ENCODE results near the gene TMCO1. TPM values are rescaled to one million over a fixed set of nuclear protein-coding genes. Genes with fewer than 3 reads are reported as not detected.

TMCO1 gene
- total and polyA plus RNA-seq, 2 experiments from 2014 or later = 134 to 205 TPM

GRCh38 chr1:165680303-165680702 is 88.4 kb downstream of the TMCO1 start:
- no peak for TF ChIP-seq EZH2 (IDR thresholded peaks at IDR 0.05; ENCODE audit: borderline replicate concordance)
- TF ChIP-seq CTCF (IDR thresholded peaks at IDR 0.05; ENCODE audit: poor library complexity) = no peak
- no peak for TF ChIP-seq EZH2phosphoT487 (IDR thresholded peaks at IDR 0.05; ENCODE audit: low read depth, severe bottlenecking, unreplicated experiment)
- Histone ChIP-seq H3K9me2 (replicated peaks; ENCODE audit: insufficient read depth) (no peaks in the 10 kb centered on the region), H3K79me2 (peaks cover 10% of the 10 kb centered on the region), H4K20me1 (ENCODE audit: insufficient read depth, poor library complexity, severe bottlenecking) (no peaks in the 10 kb centered on the region), H3K36me3 (replicated peaks; ENCODE audit: insufficient read depth, low read depth) (no peaks in the 10 kb centered on the region), H3K4me2 (no peak overlapping the region), H3K27ac (no peak overlapping the region), H3K4me3 (no peak overlapping the region), H2AFZ (no peak overlapping the region), H3K4me1 (ENCODE audit: insufficient read depth) (no peaks in the 10 kb centered on the region), H3K9me3 (ENCODE audit: low read depth) (no peaks in the 10 kb centered on the region), H3K27me3 (no peaks in the 10 kb centered on the region)
- no peak for DNase-seq (ENCODE audit: low spot score)
- WGBS (ENCODE audit: low lambda C conversion rate, missing lambda C conversion rate) = 94% methylated on average over 2 of the region's 2 CpGs

DNA sequence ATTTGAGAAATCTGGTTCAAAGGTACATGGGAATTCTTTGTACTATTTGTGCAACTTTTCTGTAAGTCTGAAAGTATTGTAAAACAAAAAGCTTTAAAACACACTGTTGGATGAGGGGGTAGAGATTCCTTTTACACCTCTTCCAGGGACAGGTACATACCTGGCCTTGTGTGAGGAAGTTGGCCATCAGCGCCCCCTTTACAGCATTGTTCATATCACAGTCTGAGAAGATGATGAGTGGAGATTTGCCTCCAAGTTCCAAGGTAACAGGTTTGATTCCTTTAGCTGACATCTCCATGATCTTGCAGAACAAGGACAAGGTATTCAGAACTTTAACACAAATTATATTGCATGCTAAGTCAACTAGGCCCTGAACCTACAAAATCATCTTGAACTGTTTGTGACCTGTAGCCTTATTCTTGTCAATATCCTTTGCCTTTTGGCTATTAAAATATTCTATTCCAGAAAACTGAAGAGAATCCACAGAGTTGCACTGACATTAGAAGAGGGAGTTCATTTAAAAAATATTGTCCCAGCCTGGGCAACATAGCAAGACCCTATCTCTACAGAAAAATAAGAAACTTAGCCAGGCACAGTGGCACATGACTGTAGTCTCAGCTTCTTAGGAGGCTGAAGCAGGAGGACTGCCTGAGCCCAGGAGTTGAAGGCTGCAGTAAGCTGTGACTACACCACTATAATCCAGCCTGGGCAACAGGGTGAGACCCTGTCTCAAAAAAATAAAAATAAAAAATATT is 89.2 kb downstream of the TMCO1 start:
- H3K27me3 ChIP-seq = no peaks in the 10 kb centered on the region
- H3K36me3 ChIP-seq (replicated peaks; ENCODE audit: insufficient read depth, low read depth) = no peaks in the 10 kb centered on the region
- TF ChIP-seq CTCF (IDR thresholded peaks at IDR 0.05; ENCODE audit: poor library complexity) = no peak
- TF ChIP-seq EZH2phosphoT487 (IDR thresholded peaks at IDR 0.05; ENCODE audit: low read depth, severe bottlenecking, unreplicated experiment) = no peak
- no peak for TF ChIP-seq EZH2 (IDR thresholded peaks at IDR 0.05; ENCODE audit: borderline replicate concordance)
- H3K4me1 ChIP-seq (ENCODE audit: insufficient read depth) = no peaks in the 10 kb centered on the region
- no peaks in the 10 kb centered on the region for H4K20me1 ChIP-seq (ENCODE audit: insufficient read depth, poor library complexity, severe bottlenecking)
- no peak overlapping the region for H3K4me2 ChIP-seq
- no peak for DNase-seq (ENCODE audit: low spot score)
- peaks cover 1% of the 10 kb centered on the region for H3K79me2 ChIP-seq
- no peak overlapping the region for H3K4me3 ChIP-seq
- H3K9me2 ChIP-seq (replicated peaks; ENCODE audit: insufficient read depth) = no peaks in the 10 kb centered on the region
- H3K27ac ChIP-seq = no peak overlapping the region
- WGBS (ENCODE audit: low lambda C conversion rate, missing lambda C conversion rate) = 93% methylated on average over 1 of the region's 1 CpG
- no peaks in the 10 kb centered on the region for H3K9me3 ChIP-seq (ENCODE audit: low read depth)
- no peak overlapping the region for H2AFZ ChIP-seq

DNA sequence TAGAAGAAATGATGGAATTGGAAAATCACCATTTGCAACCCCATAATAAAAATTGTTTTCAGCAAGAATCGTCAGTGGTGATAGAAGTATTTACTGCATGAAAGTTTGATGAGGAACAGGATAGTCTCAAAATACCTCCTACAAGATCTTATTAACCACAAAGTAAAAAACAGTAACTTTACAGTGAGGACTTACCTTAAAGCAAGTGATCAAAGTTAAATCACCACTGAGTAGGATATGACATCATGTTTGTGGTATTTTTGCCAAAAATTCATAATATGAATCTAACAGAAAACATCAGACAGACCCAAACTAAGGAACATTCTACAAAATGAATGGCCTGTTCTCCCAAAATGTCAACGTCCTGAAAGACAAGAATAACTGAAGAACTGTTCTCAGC is 90.2 kb downstream of the TMCO1 start:
- H3K9me2 ChIP-seq (replicated peaks; ENCODE audit: insufficient read depth) = no peaks in the 10 kb centered on the region
- no peak for DNase-seq (ENCODE audit: low spot score)
- H3K9me3 ChIP-seq (ENCODE audit: low read depth) = no peaks in the 10 kb centered on the region
- H3K79me2 ChIP-seq = no peaks in the 10 kb centered on the region
- no peak overlapping the region for H3K27ac ChIP-seq
- no peaks in the 10 kb centered on the region for H4K20me1 ChIP-seq (ENCODE audit: insufficient read depth, poor library complexity, severe bottlenecking)
- TF ChIP-seq CTCF (IDR thresholded peaks at IDR 0.05; ENCODE audit: poor library complexity) (no peak), EZH2phosphoT487 (IDR thresholded peaks at IDR 0.05; ENCODE audit: low read depth, severe bottlenecking, unreplicated experiment) (no peak), EZH2 (IDR thresholded peaks at IDR 0.05; ENCODE audit: borderline replicate concordance) (no peak)
- no peak overlapping the region for H2AFZ ChIP-seq
- WGBS (ENCODE audit: low lambda C conversion rate, missing lambda C conversion rate) = 42% methylated on average over 2 of the region's 2 CpGs
- no peak overlapping the region for H3K4me2 ChIP-seq
- H3K36me3 ChIP-seq (replicated peaks; ENCODE audit: insufficient read depth, low read depth) = no peaks in the 10 kb centered on the region
- H3K4me3 ChIP-seq = no peak overlapping the region
- no peaks in the 10 kb centered on the region for H3K27me3 ChIP-seq
- no peaks in the 10 kb centered on the region for H3K4me1 ChIP-seq (ENCODE audit: insufficient read depth)

Other genes starting within 250 kb of the TMCO1 start
- gene LRRC52, start 224.9 kb downstream of the TMCO1 start, total RNA-seq = not detected in 2 replicates
- gene LRRC52, start 224.9 kb downstream of the TMCO1 start, polyA plus RNA-seq = not detected in 2 replicates
- gene MGST3, start 137.6 kb downstream of the TMCO1 start, total RNA-seq = 188 and 206 TPM in 2 replicates
- 470 and 478 TPM in 2 replicates for gene MGST3, start 137.6 kb downstream of the TMCO1 start, polyA plus RNA-seq
- gene ALDH9A1, start 70.3 kb downstream of the TMCO1 start, total RNA-seq = 63.8 and 70.4 TPM in 2 replicates
- gene ALDH9A1, start 70.3 kb downstream of the TMCO1 start, polyA plus RNA-seq = 57.1 and 58.6 TPM in 2 replicates
- 15.7 and 20.9 TPM in 2 replicates for gene UCK2, start 58.7 kb upstream of the TMCO1 start, total RNA-seq
- 22.2 and 27.9 TPM in 2 replicates for gene UCK2, start 58.7 kb upstream of the TMCO1 start, polyA plus RNA-seq

Measured in hepatocyte (in vitro differentiated cells).